ENCODE measurements around the gene HDDC2. TPM values are rescaled to one million over a fixed set of nuclear protein-coding genes. Genes with fewer than 3 reads are reported as not detected.

HDDC2 gene
- total RNA-seq, 1 experiment from 2014 or later = 95.6 TPM

GRCh38 chr6:125236536-125237327, 65.0 kb downstream of the HDDC2 start:
- Histone ChIP-seq H3K27me3 (ENCODE audit: insufficient read depth, low read length) (no peaks in the 10 kb centered on the region), H3K9me3 (ENCODE audit: control insufficient read depth in 1 of 2, insufficient read depth in 1 of 2, low read depth in 1 of 2, low read length in 2 of 2) (no peaks in the 10 kb centered on the region), H3K4me1 (ENCODE audit: control insufficient read depth in 1 of 2, insufficient read depth in 2 of 2, low read length in 2 of 2) (no peaks in the 10 kb centered on the region), H4K20me1 (ENCODE audit: insufficient read depth) (no peaks in the 10 kb centered on the region), H3K36me3 (ENCODE audit: control insufficient read depth in 1 of 2, insufficient read depth in 2 of 2, low read length in 2 of 2) (no peaks in the 10 kb centered on the region), H2AFZ (ENCODE audit: low read depth, low read length, poor library complexity, severe bottlenecking) (no peak overlapping the region), H3K4me2 (ENCODE audit: low read length) (no peak overlapping the region), H3K79me2 (ENCODE audit: insufficient read depth, low read length) (no peaks in the 10 kb centered on the region), H3K9ac (ENCODE audit: low read length) (no peak overlapping the region), H3K4me3 (replicated peaks in 1 of 2; ENCODE audit: low read depth in 1 of 2, low read length in 2 of 2) (no peak overlapping the region), H3K27ac (ENCODE audit: low read depth, low read length) (no peak overlapping the region), H3K9me2 (ENCODE audit: insufficient read depth) (no peaks in the 10 kb centered on the region)
- intact Hi-C loops (cut with micrococcal nuclease) = no loop called here
- ChIA-PET RAD21 (ENCODE audit: low non-redundant PET in 1 of 2, low total read pairs in 2 of 2, uncharacterized antibody in 2 of 2, unreplicated experiment in 2 of 2) (no interaction called here), CTCF (no interaction called here), POLR2A (interaction anchor here (0.6 kb wide), 1 partner anchor 35 kb away, joined by 3 read pairs; no protein-coding TSS in a partner anchor)
- TF ChIP-seq YY1 (IDR thresholded peaks at IDR 0.05; ENCODE audit: extremely low read depth, insufficient replicate concordance, low read depth, low read length) (no peak), CEBPB (IDR thresholded peaks at IDR 0.05; ENCODE audit: low read depth) (peak; percentile 49; the same call in 1 of the 2 replicates), SRF (IDR thresholded peaks at IDR 0.05; ENCODE audit: low read depth) (no peak), ELF1 (IDR thresholded peaks at IDR 0.05; ENCODE audit: borderline replicate concordance, low read depth) (no peak)
- no TSS peak for BruUV-seq (replicated peaks)
- DNase-seq (ENCODE audit: low read depth, low spot score) (no peak), ATAC-seq (no peak)

DNA sequence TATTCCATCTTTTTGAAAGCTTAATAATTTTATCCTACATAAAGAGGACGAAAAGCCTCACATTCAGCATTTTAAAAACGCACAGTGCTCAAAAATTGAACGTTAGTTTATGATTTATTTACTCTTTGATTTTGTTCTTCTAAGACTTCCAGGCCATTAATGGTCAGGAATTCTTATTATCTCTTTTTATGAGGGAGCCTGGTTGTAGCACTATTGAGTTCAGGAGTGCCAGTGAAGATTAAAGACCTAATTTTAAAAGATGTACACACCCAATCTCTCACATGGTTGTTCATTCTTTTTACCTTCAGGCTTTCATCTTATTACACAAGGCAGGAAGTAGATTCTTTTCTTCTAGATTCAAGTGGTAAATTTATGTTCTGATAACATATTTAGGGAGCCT, 68.6 kb downstream of the HDDC2 start:
- Histone ChIP-seq H3K4me2 (ENCODE audit: low read length) (no peak overlapping the region), H4K20me1 (ENCODE audit: insufficient read depth) (no peaks in the 10 kb centered on the region), H3K9me2 (ENCODE audit: insufficient read depth) (no peaks in the 10 kb centered on the region), H3K4me3 (replicated peaks in 1 of 2; ENCODE audit: low read depth in 1 of 2, low read length in 2 of 2) (no peak overlapping the region), H2AFZ (ENCODE audit: low read depth, low read length, poor library complexity, severe bottlenecking) (no peak overlapping the region), H3K27me3 (ENCODE audit: insufficient read depth, low read length) (no peaks in the 10 kb centered on the region), H3K9ac (ENCODE audit: low read length) (no peak overlapping the region), H3K79me2 (ENCODE audit: insufficient read depth, low read length) (no peaks in the 10 kb centered on the region), H3K36me3 (ENCODE audit: control insufficient read depth in 1 of 2, insufficient read depth in 2 of 2, low read length in 2 of 2) (no peaks in the 10 kb centered on the region), H3K27ac (ENCODE audit: low read depth, low read length) (no peak overlapping the region), H3K4me1 (ENCODE audit: control insufficient read depth in 1 of 2, insufficient read depth in 2 of 2, low read length in 2 of 2) (no peaks in the 10 kb centered on the region), H3K9me3 (ENCODE audit: control insufficient read depth in 1 of 2, insufficient read depth in 1 of 2, low read depth in 1 of 2, low read length in 2 of 2) (no peaks in the 10 kb centered on the region)
- TF ChIP-seq SRF (IDR thresholded peaks at IDR 0.05; ENCODE audit: low read depth) (no peak), EGR1 (IDR thresholded peaks at IDR 0.05; ENCODE audit: low read depth) (no peak), ELF1 (IDR thresholded peaks at IDR 0.05; ENCODE audit: borderline replicate concordance, low read depth) (no peak), ZFX (IDR thresholded peaks at IDR 0.05) (no peak), TCF7L2 (IDR thresholded peaks at IDR 0.05; ENCODE audit: borderline replicate concordance, extremely low read depth, insufficient read depth, insufficient read length) (no peak), EZH2phosphoT487 (IDR thresholded peaks at IDR 0.05; ENCODE audit: borderline replicate concordance) (no peak), ZNF274 (IDR thresholded peaks at IDR 0.05; ENCODE audit: low read depth, low read length) (no peak), SIN3A (IDR thresholded peaks at IDR 0.05; ENCODE audit: low read depth) (no peak), SP1 (IDR thresholded peaks at IDR 0.05; ENCODE audit: low read depth) (no peak), POLR2A (IDR thresholded peaks at IDR 0.05; ENCODE audit: borderline replicate concordance, extremely low read depth, insufficient read depth, insufficient read length) (no peak)
- TF ChIP-seq, protein P1, sequence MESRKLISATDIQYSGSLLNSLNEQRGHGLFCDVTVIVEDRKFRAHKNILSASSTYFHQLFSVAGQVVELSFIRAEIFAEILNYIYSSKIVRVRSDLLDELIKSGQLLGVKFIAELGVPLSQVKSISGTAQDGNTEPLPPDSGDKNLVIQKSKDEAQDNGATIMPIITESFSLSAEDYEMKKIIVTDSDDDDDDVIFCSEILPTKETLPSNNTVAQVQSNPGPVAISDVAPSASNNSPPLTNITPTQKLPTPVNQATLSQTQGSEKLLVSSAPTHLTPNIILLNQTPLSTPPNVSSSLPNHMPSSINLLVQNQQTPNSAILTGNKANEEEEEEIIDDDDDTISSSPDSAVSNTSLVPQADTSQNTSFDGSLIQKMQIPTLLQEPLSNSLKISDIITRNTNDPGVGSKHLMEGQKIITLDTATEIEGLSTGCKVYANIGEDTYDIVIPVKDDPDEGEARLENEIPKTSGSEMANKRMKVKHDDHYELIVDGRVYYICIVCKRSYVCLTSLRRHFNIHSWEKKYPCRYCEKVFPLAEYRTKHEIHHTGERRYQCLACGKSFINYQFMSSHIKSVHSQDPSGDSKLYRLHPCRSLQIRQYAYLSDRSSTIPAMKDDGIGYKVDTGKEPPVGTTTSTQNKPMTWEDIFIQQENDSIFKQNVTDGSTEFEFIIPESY (IDR thresholded peaks at IDR 0.05; ENCODE audit: extremely low read depth, insufficient replicate concordance, low read length) = no peak
- POLR2A ChIA-PET = no interaction called here
- intact Hi-C loops (cut with micrococcal nuclease) = no loop called here
- BruUV-seq (replicated peaks) = no TSS peak
- CTCF ChIA-PET = no interaction called here
- ATAC-seq (no peak), DNase-seq (ENCODE audit: low read depth, low spot score) (no peak)
- RAD21 ChIA-PET (ENCODE audit: low non-redundant PET in 1 of 2, low total read pairs in 2 of 2, uncharacterized antibody in 2 of 2, unreplicated experiment in 2 of 2) = no interaction called here

Data from HCT116 (cell line).